Endothelial cell of umbilical vein (primary cell): ENCODE measurements around the gene ENOX2. TPM values are rescaled to one million over a fixed set of nuclear protein-coding genes. Genes with fewer than 3 reads are reported as not detected.

Experiments
- BruUV-seq: library from RNA; stranded (reverse); fragments of 400-500 nt; replicated peaks from 2 replicates; lab custom pipeline; 2021; lab: Mats Ljungman, UMichigan
- CTCF ChIA-PET: fragments of 300-600, 350-600 bp; sonication (Branson Sonifier 250); formaldehyde crosslinking; loops from one replicate; lab custom pipeline; 2021; ENCODE audit warnings: antibody characterized with exemption, inconsistent platforms; lab: Charles Lee
- POLR2A ChIA-PET: fragments of 300-600, 350-600 bp; sonication (Branson Sonifier 250); formaldehyde crosslinking; loops from one replicate; lab custom pipeline; 2021; ENCODE audit warnings: antibody characterized with exemption, inconsistent platforms; lab: Charles Lee
- DNase-seq: peaks from one replicate; pipeline ENCODE4 v3.0.0-alpha.2; 2011; ENCODE audit warnings: low read depth, low spot score
- FAIRE-seq: peaks from 2 replicates; lab custom pipeline; 2011; peaks lifted over from hg19 to GRCh38; lab: Jason Lieb, UNC
- H2AFZ ChIP-seq: 2 replicates; pipeline ENCODE4 v1.6.0; 2012; ENCODE audit warnings: low read depth, low read length, control low read depth, inconsistent platforms
- H3K27ac ChIP-seq: 2 replicates; pipeline ENCODE4 v1.5.1; 2011; ENCODE audit warnings: low read depth, mild to moderate bottlenecking, control low read depth, low read length, moderate library complexity; ENCODE audit not compliant: insufficient read depth
- H3K27me3 ChIP-seq, 2 experiments: 2 replicates each; pipeline versions ENCODE4 v1.6.0 to v1.6.1; 2011; ENCODE audit warnings: low read length in 2 of 2, mixed read lengths in 1 of 2; ENCODE audit not compliant: control insufficient read depth in 2 of 2, insufficient read depth in 2 of 2
- H3K36me3 ChIP-seq, 2 experiments: 2 replicates in 1 of 2; 3 replicates in 1 of 2; pipeline ENCODE4 v1.5.1; 2011; ENCODE audit warnings: low read length in 2 of 2, mild to moderate bottlenecking in 1 of 2, moderate library complexity in 1 of 2; ENCODE audit not compliant: control insufficient read depth in 2 of 2, insufficient read depth in 2 of 2; ENCODE audit errors: extremely low read depth in 1 of 2
- H3K4me1 ChIP-seq: 3 replicates; pipeline ENCODE4 v1.5.1; 2011; ENCODE audit warnings: mild to moderate bottlenecking, low read length; ENCODE audit not compliant: control insufficient read depth, insufficient read depth; ENCODE audit errors: extremely low read depth
- H3K4me2 ChIP-seq: 2 replicates; pipeline ENCODE4 v1.6.1; 2011; ENCODE audit warnings: low read length, control low read depth, mixed read lengths; ENCODE audit not compliant: insufficient read depth
- H3K4me3 ChIP-seq, 3 experiments: fragments of 200-600 bp in 1 of 3; sonication (generic), shearing (Covaris generic) in 1 of 3; replicated peaks in 1 of 3; 2 replicates each; pipeline ENCODE4 v1.5.1; 2011 to 2016; ENCODE audit warnings: control low read depth in 3 of 3, low read length in 3 of 3, mild to moderate bottlenecking in 2 of 3, inconsistent platforms in 1 of 3, low read depth in 1 of 3, moderate library complexity in 1 of 3; ENCODE audit not compliant: insufficient read depth in 1 of 3
- H3K79me2 ChIP-seq: 2 replicates; pipeline ENCODE4 v1.6.0; 2012; ENCODE audit warnings: low read length, inconsistent platforms; ENCODE audit not compliant: control insufficient read depth, insufficient read depth
- H3K9ac ChIP-seq: replicated peaks from 2 replicates; pipeline ENCODE3; 2011; ENCODE audit warnings: low read length, control low read depth; ENCODE audit not compliant: insufficient read depth; ENCODE audit errors: extremely low read depth
- H3K9me1 ChIP-seq: replicated peaks from 3 replicates; pipeline ENCODE4 v1.6.0; 2011; ENCODE audit warnings: mild to moderate bottlenecking, low read length; ENCODE audit not compliant: control insufficient read depth, insufficient read depth; ENCODE audit errors: extremely low read depth
- H3K9me3 ChIP-seq: replicated peaks from 2 replicates; pipeline ENCODE4 v1.5.1; 2012; ENCODE audit warnings: low read length, inconsistent platforms; ENCODE audit not compliant: control insufficient read depth, insufficient read depth
- H4K20me1 ChIP-seq: replicated peaks from 2 replicates; pipeline ENCODE3; 2011; ENCODE audit warnings: mild to moderate bottlenecking, low read length; ENCODE audit not compliant: control insufficient read depth, insufficient read depth; ENCODE audit errors: extremely low read depth
- EZH2 ChIP-seq: IDR thresholded peaks from 2 replicates; pipeline ENCODE4 v1.6.1; 2012; ENCODE audit warnings: borderline replicate concordance, low read depth, mild to moderate bottlenecking, moderate library complexity, low read length, inconsistent platforms; ENCODE audit not compliant: severe bottlenecking
- FOS ChIP-seq: IDR thresholded peaks from 2 replicates; pipeline ENCODE4 v1.6.1; 2011; ENCODE audit warnings: mild to moderate bottlenecking, low read length, moderate library complexity, borderline replicate concordance; ENCODE audit not compliant: insufficient read depth
- GATA2 ChIP-seq: IDR thresholded peaks from 2 replicates; pipeline ENCODE4 v1.7.0; 2011; ENCODE audit warnings: low read depth, mild to moderate bottlenecking, moderate library complexity, mixed read lengths, low read length; ENCODE audit not compliant: insufficient read length, insufficient read depth
- JUN ChIP-seq: IDR thresholded peaks from 2 replicates; pipeline ENCODE4 v1.6.1; 2011; ENCODE audit warnings: borderline replicate concordance, low read depth; ENCODE audit not compliant: insufficient read length, insufficient read depth
- MYC ChIP-seq: IDR thresholded peaks from one replicate; pipeline ENCODE4 v1.6.1; 2011; ENCODE audit warnings: mild to moderate bottlenecking, low read depth, low read length
- POLR2A ChIP-seq: IDR thresholded peaks from 2 replicates; pipeline ENCODE4 v1.6.1; 2012; ENCODE audit warnings: low read depth, mild to moderate bottlenecking, control low read depth, low read length
- POLR2AphosphoS5 ChIP-seq: IDR thresholded peaks from 2 replicates; pipeline ENCODE4 v1.6.1; 2012; ENCODE audit warnings: low read depth, mild to moderate bottlenecking, control low read depth, low read length, moderate library complexity; ENCODE audit not compliant: insufficient read depth
- dilution Hi-C: fragments of 300-500 bp; cut with MboI; formaldehyde crosslinking; loops from one replicate; pipeline ENCODE4 v1.15.0; 2019; ENCODE audit warnings: low sequenced_read_pairs; ENCODE audit not compliant: extremely low pct_ligation_motif_present
- intact Hi-C: fragments of 100-400 bp; cut with micrococcal nuclease; formaldehyde crosslinking; loops from one replicate; pipeline ENCODE4 v1.10.0; 2022
- polyA plus RNA-seq, 4 experiments: library from polyadenylated mRNA; depleted of rRNA in 3 of 4; stranded (reverse) in 3 of 4; unstranded in 1 of 4; fragments of >200 nt; gene quantifications; 2 replicates each; pipeline versions ENCODE4 v1.2.1 to v1.2.3, GENCODE V29; 2011 to 2012; ENCODE audit warnings: missing spikeins in 1 of 4
- total RNA-seq: library from RNA; stranded (reverse); gene quantifications from 2 replicates; pipeline ENCODE4 v1.2.3, GENCODE V29; 2021
- TF ChIP-seq, protein P1 (sequence below), 2 donors: IDR thresholded peaks; 1 replicate in 1 of 2; 2 replicates in 1 of 2; pipeline ENCODE4 v1.5.1; 2011; ENCODE audit warnings: low read length in 2 of 2, mild to moderate bottlenecking in 2 of 2, moderate library complexity in 2 of 2, control low read depth in 1 of 2, inconsistent platforms in 1 of 2, low read depth in 1 of 2; ENCODE audit not compliant: insufficient read depth in 1 of 2; ENCODE audit errors: extremely low read depth in 1 of 2
- TF ChIP-seq, protein P2 (sequence below): IDR thresholded peaks from 2 replicates; pipeline ENCODE4 v1.6.1; 2011; ENCODE audit not compliant: insufficient read depth, insufficient read length

ENOX2 gene
- total and polyA plus RNA-seq, 2 donors (not counting 3 experiments of a cell fraction or from before 2014, with no cell fraction given): 5.5 to 13.1 TPM

DNA sequence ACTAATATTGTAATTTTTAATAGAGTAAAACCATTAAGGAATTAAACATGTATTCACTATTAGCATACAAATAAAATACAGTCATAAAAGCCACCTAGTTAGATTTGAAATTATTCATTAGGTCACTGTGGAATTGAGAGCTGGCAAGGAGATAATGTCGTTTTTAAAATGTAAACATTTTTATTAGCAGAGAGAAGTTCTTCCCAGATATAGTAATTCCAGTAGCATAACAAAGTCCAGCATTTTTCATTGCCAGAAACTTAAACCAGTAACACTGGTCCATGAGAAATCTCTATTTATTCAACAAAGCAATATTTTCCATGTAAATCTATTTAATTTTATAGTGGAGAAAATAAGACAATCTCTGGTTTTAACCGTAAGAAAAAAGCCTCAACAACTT is 17.5 kb downstream of the ENOX2 start:
- no peak for DNase-seq
- Histone ChIP-seq H3K9me1 (no peaks in the 10 kb centered on the region), H3K79me2 (no peaks in the 10 kb centered on the region), H3K4me3 (no peak overlapping the region), H3K27ac (no peak overlapping the region), H3K36me3 (no peaks in the 10 kb centered on the region), H3K4me1 (no peaks in the 10 kb centered on the region), H3K9me3 (no peaks in the 10 kb centered on the region), H4K20me1 (no peaks in the 10 kb centered on the region), H2AFZ (no peak overlapping the region), H3K27me3 (no peaks in the 10 kb centered on the region), H3K9ac (no peak overlapping the region), H3K4me2 (no peak overlapping the region)
- TF ChIP-seq, protein P1, sequence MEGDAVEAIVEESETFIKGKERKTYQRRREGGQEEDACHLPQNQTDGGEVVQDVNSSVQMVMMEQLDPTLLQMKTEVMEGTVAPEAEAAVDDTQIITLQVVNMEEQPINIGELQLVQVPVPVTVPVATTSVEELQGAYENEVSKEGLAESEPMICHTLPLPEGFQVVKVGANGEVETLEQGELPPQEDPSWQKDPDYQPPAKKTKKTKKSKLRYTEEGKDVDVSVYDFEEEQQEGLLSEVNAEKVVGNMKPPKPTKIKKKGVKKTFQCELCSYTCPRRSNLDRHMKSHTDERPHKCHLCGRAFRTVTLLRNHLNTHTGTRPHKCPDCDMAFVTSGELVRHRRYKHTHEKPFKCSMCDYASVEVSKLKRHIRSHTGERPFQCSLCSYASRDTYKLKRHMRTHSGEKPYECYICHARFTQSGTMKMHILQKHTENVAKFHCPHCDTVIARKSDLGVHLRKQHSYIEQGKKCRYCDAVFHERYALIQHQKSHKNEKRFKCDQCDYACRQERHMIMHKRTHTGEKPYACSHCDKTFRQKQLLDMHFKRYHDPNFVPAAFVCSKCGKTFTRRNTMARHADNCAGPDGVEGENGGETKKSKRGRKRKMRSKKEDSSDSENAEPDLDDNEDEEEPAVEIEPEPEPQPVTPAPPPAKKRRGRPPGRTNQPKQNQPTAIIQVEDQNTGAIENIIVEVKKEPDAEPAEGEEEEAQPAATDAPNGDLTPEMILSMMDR (IDR thresholded peaks at IDR 0.05; ENCODE audit: extremely low read depth in 1 of 2, insufficient read depth in 1 of 2, low read depth in 1 of 2, low read length in 2 of 2): no peak
- TF ChIP-seq MYC (no peak), POLR2AphosphoS5 (no peak), JUN (no peak), EZH2 (no peak)
- no TSS peak for BruUV-seq
- ChIA-PET POLR2A (no interaction called here), CTCF (no interaction called here)
- dilution Hi-C loops: no loop called here
- intact Hi-C loops: no loop called here
- FAIRE-seq: no peak

DNA sequence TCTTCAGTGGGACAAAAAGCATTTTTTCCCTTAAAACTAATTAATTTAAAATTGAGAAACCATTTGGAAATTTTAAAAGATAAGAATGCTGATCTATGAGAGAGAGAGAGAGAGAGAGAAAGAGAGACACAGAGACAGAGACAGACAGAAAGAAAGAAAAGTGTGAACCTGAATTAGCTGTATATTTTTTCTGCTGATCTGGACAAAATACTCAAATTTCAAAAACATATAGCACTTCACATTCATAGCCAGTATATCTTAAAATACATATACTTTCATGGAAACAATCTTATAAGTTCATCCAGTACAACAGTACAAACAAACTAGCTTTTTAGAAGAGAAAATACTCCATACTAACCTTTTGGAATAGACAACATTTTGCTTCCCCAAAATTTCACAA is 18.4 kb downstream of the ENOX2 start:
- Histone ChIP-seq H3K4me1 (no peaks in the 10 kb centered on the region), H3K9me1 (no peaks in the 10 kb centered on the region), H2AFZ (no peak overlapping the region), H4K20me1 (no peaks in the 10 kb centered on the region), H3K36me3 (no peaks in the 10 kb centered on the region), H3K4me2 (no peak overlapping the region), H3K27me3 (no peaks in the 10 kb centered on the region), H3K4me3 (no peak overlapping the region), H3K27ac (no peak overlapping the region), H3K9me3 (no peaks in the 10 kb centered on the region), H3K9ac (no peak overlapping the region), H3K79me2 (no peaks in the 10 kb centered on the region)
- intact Hi-C loops (no loop called here), dilution Hi-C loops (no loop called here)
- POLR2A ChIA-PET: no interaction called here
- CTCF ChIA-PET: no interaction called here
- no peak for TF ChIP-seq FOS
- TF ChIP-seq POLR2A: no peak
- TF ChIP-seq, protein P1 (IDR thresholded peaks at IDR 0.05; ENCODE audit: extremely low read depth in 1 of 2, insufficient read depth in 1 of 2, low read depth in 1 of 2, low read length in 2 of 2): no peak
- TF ChIP-seq POLR2AphosphoS5: no peak
- TF ChIP-seq JUN: no peak
- TF ChIP-seq GATA2: no peak
- TF ChIP-seq MYC: no peak
- TF ChIP-seq, protein P2, sequence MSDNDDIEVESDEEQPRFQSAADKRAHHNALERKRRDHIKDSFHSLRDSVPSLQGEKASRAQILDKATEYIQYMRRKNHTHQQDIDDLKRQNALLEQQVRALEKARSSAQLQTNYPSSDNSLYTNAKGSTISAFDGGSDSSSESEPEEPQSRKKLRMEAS: no peak
- TF ChIP-seq EZH2: no peak
- DNase-seq: no peak
- BruUV-seq: no TSS peak
- FAIRE-seq: peak; percentile 93
